Small intestine (tissue), 7 donors: ENCODE results near the gene TLX1. TPM values are rescaled to one million over a fixed set of nuclear protein-coding genes. Genes with fewer than 3 reads are reported as not detected.

Experiments
- DNase-seq, 2 donors: peaks; one replicate each; pipeline versions ENCODE4 v3.0.0 to v3.0.0-alpha.2; 2013
- FAIRE-seq: peaks from 2 replicates; lab custom pipeline; 2012; peaks lifted over from hg19 to GRCh38; lab: Jason Lieb, UNC
- H3K27ac ChIP-seq, 3 donors: one replicate each; pipeline ENCODE4 v1.5.1; 2013; ENCODE audit warnings: low read length in 2 of 3, mild to moderate bottlenecking in 2 of 3, control low read depth in 1 of 3, inconsistent platforms in 1 of 3, low read depth in 1 of 3, moderate library complexity in 1 of 3
- H3K27me3 ChIP-seq, 3 donors: one replicate each; pipeline ENCODE4 v1.6.1; 2013; ENCODE audit warnings: low read length in 3 of 3, inconsistent platforms in 1 of 3; ENCODE audit not compliant: control insufficient read depth in 3 of 3, insufficient read depth in 3 of 3
- H3K36me3 ChIP-seq, 3 donors: one replicate each; pipeline ENCODE4 v1.6.1; 2013; ENCODE audit warnings: low read length in 3 of 3, inconsistent platforms in 1 of 3, low read depth in 1 of 3, mild to moderate bottlenecking in 1 of 3, moderate library complexity in 1 of 3; ENCODE audit not compliant: control insufficient read depth in 3 of 3, insufficient read depth in 2 of 3
- H3K4me1 ChIP-seq, 3 donors: one replicate each; pipeline ENCODE4 v1.6.1; 2013; ENCODE audit warnings: low read length in 2 of 3, inconsistent platforms in 1 of 3, low read depth in 1 of 3, mild to moderate bottlenecking in 1 of 3, moderate library complexity in 1 of 3; ENCODE audit not compliant: control insufficient read depth in 3 of 3, insufficient read depth in 2 of 3
- H3K4me3 ChIP-seq, 3 donors: one replicate each; pipeline ENCODE4 v1.5.1; 2013; ENCODE audit warnings: low read length in 3 of 3, control low read depth in 1 of 3, inconsistent platforms in 1 of 3, low read depth in 1 of 3, mild to moderate bottlenecking in 1 of 3, moderate library complexity in 1 of 3
- H3K9me3 ChIP-seq, 2 donors: one replicate each; pipeline ENCODE4 v1.6.1; 2013; ENCODE audit warnings: low read depth in 1 of 2, low read length in 1 of 2; ENCODE audit not compliant: control insufficient read depth in 2 of 2, insufficient read depth in 1 of 2
- WGBS, 3 donors: extraction: QIAGEN DNeasy Blood & Tissue Kit; methylation state at CpG; one replicate each; pipeline ENCODE4 v1.1.7; 2013; 5-methylcytosine and 5-hydroxymethylcytosine counted together
- polyA plus RNA-seq, 4 donors: library from polyadenylated mRNA; stranded (reverse) in 3 of 4; unstranded in 1 of 4; fragments of 200-250 nt in 3 of 4; fragments of 120-200 nt in 1 of 4; gene quantifications; one replicate each; pipeline versions ENCODE4 v1.2.1 to v1.2.3, GENCODE V29; 2013
- donor health status: healthy with polysubstance abuse.
- donor health status: control.
- donor health status: control.
- donor health status: Bipolar disorder and iron deficiency.
- donor health status: healthy.

Gene TLX1
- polyA plus RNA-seq, 4 donors = 0.27 to 2.7 (median 1.2) TPM

DNA sequence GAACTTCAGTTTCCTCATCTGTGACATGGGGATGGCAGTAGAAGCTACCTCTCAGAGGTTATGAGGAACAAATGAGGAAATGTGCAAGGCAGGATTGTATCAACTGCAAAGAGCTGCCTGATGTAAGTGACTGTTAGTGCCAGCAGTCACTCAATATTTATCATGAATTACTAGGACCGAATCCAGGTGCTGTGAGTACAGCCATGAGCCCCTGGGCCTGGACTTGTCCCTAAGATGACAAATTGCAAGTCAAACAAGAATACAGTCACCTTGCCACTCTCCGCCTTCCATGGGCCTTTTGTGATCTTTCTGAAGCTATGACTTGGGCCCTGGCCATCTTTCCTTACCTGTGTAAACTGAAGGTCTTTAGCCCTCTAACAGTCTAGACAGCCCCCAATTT, 27.7 kb upstream of the TLX1 start:
- H3K36me3 ChIP-seq = no peaks in the 10 kb centered on the region
- WGBS, 3 donors = 53 to 74% (median 57%) methylated on average over 2 of the region's 2 CpGs
- DNase-seq (no peak), FAIRE-seq (no peak)
- no peaks in the 10 kb centered on the region for H3K9me3 ChIP-seq
- peaks cover 0 to 53% (median 18%) of the 10 kb centered on the region in 3 donors for H3K27me3 ChIP-seq
- no peak overlapping the region for H3K27ac ChIP-seq
- H3K4me3 ChIP-seq = no peak overlapping the region
- H3K4me1 ChIP-seq = no peaks in the 10 kb centered on the region

DNA sequence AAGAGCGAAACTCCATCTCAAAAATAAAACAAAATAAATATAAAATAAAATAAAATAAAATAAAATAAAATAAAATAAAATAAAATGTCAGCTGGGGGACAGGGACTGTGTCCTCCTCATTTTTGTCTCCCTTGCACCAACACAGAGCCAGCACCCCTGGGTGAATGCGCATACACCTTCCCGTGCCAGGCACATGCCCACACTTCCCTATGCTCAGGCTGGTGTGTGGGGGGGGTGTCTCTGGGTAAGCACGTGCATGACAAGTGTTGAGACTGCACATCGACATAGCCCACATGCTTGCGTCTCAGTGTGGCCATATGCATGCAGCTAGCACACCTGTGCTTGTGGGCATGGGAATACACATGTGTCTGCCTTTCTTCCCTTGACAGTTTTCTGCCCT, 24.7 kb upstream of the TLX1 start:
- H3K36me3 ChIP-seq = no peaks in the 10 kb centered on the region
- H3K9me3 ChIP-seq = no peaks in the 10 kb centered on the region
- H3K27me3 ChIP-seq = peaks cover 0 to 37% (median 5%) of the 10 kb centered on the region in 3 donors
- H3K27ac ChIP-seq = no peak overlapping the region
- no peaks in the 10 kb centered on the region for H3K4me1 ChIP-seq
- H3K4me3 ChIP-seq = no peak overlapping the region
- WGBS, 3 donors = 72 to 82% (median 73%) methylated on average over 6 of the region's 6 CpGs
- no peak for FAIRE-seq
- no peak for DNase-seq

DNA sequence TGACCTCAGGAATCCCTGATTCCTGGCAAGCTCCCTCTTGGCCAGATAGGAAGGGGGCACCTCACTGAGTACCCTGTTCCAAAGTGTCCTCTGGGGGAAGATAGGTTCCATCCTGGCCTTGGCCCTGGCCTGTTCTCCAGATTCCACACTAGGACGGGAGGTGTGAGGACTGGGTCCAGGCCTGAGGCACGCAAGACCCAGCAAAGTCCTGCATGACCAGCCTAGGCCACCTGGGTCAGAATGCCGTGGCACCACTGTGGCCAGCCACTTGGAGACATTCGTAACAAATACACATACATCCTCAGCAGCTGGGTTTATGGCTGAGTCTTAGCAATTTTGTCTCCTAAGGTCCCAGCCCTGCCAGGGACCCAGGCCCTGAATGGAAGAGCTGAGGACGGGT, 23.3 kb upstream of the TLX1 start:
- H3K36me3 ChIP-seq = no peaks in the 10 kb centered on the region
- no peak overlapping the region for H3K4me3 ChIP-seq
- DNase-seq (no peak), FAIRE-seq (no peak)
- H3K27ac ChIP-seq = no peak overlapping the region
- H3K4me1 ChIP-seq = no peaks in the 10 kb centered on the region
- no peaks in the 10 kb centered on the region for H3K9me3 ChIP-seq
- H3K27me3 ChIP-seq = peaks cover 0 to 24% (median 5%) of the 10 kb centered on the region in 3 donors
- WGBS, 3 donors = 87 to 92% (median 89%) methylated on average over 5 of the region's 5 CpGs

DNA sequence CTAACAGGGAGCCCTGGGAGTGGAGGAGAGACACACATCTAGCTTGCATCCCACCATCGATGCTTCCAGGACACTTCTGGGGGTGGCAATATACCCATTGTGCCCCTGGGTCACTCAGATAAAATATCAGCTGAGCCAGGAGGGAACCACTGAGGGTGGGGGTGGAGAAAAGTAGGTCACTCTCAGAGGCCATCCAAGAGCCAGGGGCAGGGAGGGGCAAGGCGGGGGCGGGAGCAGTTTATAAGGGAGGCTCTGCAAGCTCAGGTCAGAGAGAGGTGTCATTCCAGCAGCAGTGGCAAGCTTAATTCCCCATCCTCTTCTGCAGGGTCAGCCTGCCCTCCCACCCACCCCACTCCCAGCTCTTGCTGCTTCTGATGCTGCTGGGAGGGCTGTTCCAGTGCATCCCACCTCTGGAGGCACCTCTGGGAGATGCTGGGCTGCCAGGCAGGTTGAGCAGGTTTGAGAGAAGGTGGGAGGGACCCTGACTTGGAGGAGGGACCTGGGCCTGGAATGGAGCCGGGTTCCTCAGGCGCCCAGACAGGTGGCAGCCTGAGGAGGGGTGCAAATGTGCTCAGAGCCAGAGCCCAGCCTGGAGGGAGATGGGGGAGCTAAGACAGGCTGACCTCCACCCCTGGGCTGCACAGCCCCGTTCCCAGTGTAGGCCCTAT, 20.1 kb upstream of the TLX1 start:
- no peak overlapping the region for H3K4me3 ChIP-seq
- WGBS, 3 donors = 30 to 46% (median 38%) methylated on average over 6 of the region's 6 CpGs
- no peaks in the 10 kb centered on the region for H3K9me3 ChIP-seq
- FAIRE-seq (no peak), DNase-seq (no peak)
- H3K27ac ChIP-seq = no peak overlapping the region
- no peaks in the 10 kb centered on the region for H3K4me1 ChIP-seq
- peaks cover 0 to 19% (median 7%) of the 10 kb centered on the region in 3 donors for H3K27me3 ChIP-seq
- H3K36me3 ChIP-seq = no peaks in the 10 kb centered on the region

DNA sequence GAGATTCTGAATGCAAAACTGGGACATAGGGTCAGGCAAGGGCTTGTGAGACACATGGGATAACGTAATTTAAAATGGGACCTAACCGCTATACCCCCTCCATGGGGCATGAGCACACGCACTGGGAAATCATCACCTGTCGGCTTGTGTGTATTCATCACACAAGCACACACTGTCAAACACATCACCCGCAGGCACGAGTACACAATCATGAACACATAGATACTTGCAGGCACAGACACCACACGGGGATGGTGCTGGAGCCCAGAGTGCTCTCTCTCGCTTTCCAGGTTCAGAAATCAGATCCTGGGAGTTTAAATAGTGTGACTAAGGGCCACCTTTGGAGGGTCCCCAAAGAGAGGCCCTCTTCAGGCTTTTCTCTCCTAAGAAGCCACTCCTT, 19.6 kb upstream of the TLX1 start:
- 82 to 90% (median 84%) methylated on average over 8 of the region's 8 CpGs for WGBS, 3 donors
- peaks cover 0 to 22% (median 9%) of the 10 kb centered on the region in 3 donors for H3K27me3 ChIP-seq
- no peaks in the 10 kb centered on the region for H3K9me3 ChIP-seq
- no peak overlapping the region for H3K27ac ChIP-seq
- no peak overlapping the region for H3K4me3 ChIP-seq
- no peaks in the 10 kb centered on the region for H3K4me1 ChIP-seq
- no peaks in the 10 kb centered on the region for H3K36me3 ChIP-seq
- FAIRE-seq (no peak), DNase-seq (no peak)

DNA sequence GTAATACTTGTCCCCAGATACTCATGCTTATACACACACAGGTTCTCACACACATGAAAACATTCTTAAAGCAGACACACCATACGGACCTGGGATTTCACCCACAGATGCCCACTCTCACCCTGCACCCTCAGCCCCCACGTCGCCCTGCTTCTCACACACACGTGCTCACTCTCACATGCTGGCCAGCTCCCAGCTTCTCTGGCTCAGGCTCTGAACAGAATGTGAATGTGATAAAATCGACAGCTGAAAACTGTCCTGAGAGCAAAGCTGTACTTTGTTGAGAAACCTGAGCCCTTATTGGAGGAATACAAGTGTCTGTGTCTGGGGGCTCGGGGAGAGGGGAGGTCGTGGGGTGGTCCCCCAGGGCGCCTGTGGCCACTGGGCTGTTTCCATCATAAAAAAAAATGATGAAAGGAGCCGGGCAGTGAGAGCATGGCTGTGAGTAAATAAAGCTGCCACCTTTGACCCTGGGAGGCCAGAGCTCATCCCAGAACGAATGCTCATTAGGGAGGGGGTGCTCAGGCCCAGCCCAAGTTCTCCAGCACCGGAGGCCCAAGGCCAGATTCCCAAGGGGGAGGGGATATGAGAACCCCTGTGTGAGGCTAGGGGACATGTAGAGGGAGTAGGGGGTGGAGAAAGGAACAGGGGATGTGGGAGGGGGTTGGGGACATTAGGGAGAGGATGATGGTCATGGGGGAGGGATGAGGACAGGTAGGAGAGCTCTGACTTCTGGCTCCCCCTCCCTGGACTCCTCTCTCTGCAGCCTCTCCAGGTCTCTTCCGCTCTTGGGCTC, 18.1 kb upstream of the TLX1 start:
- WGBS, 3 donors = 10 to 17% (median 14%) methylated on average over 12 of the region's 12 CpGs
- no peaks in the 10 kb centered on the region for H3K36me3 ChIP-seq
- no peaks in the 10 kb centered on the region for H3K9me3 ChIP-seq
- H3K4me3 ChIP-seq = no peak overlapping the region
- DNase-seq = peak in 1 of 2 donors; percentile 35
- no peak overlapping the region for H3K27ac ChIP-seq
- peaks cover 0 to 19% (median 4%) of the 10 kb centered on the region in 3 donors for H3K27me3 ChIP-seq
- H3K4me1 ChIP-seq = no peaks in the 10 kb centered on the region
- FAIRE-seq = no peak

DNA sequence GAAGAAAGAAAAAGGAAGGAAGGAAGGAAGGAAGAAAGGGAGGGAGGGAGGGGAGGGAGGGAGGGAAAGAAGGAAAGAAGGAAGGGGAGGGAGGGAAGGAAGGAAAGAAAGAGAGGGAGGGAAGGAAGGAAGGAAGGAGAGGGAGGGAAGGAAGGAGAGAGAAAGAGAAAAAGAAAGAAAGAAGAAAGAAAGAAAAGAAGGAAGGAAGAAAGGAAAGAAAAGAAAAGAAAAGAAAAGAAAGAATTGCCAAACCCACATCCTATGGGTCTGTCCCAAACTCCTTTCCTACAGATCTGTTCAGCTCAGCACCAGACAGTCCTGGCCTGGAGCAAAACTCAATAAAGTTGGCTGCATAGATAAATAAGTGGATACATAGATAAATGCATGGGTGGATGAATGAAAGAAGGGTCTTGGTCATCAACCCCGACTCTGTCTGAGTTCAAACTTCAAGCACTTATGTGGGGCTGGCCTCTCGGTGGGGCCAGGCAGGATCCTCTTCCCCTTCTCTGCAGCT, 17.2 kb upstream of the TLX1 start:
- Histone ChIP-seq H3K27ac (no peak overlapping the region), H3K9me3 (no peaks in the 10 kb centered on the region), H3K4me1 (peaks cover 0 to 1% (median 0%) of the 10 kb centered on the region in 3 donors), H3K27me3 (peaks cover 0 to 16% (median 6%) of the 10 kb centered on the region in 3 donors), H3K36me3 (no peaks in the 10 kb centered on the region), H3K4me3 (no peak overlapping the region)
- FAIRE-seq = no peak
- 54 to 64% (median 64%) methylated on average over 2 of the region's 2 CpGs for WGBS, 3 donors
- DNase-seq = no peak

DNA sequence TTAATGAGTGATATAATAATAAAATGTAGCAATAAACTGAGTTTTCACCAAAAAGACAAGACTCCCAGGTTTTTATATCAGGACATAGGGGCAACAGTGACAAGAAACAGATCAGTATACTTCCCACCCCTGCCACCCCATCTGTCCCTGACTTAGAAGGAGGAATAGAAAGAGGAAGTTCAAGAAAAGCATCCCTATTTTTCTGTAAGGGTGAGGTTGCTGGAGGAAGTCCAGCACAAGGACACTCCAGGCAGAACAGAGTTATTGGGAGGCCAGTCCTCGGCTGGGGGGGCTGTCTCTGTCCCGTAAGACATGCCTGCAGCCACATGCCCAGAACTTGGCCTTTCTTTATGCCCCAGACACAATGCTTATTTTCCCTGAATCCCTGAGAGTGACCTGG, 16.5 kb upstream of the TLX1 start:
- WGBS, 3 donors = 50 to 69% (median 59%) methylated on average over 2 of the region's 2 CpGs
- H3K27me3 ChIP-seq = peaks cover 0 to 22% (median 7%) of the 10 kb centered on the region in 3 donors
- H3K27ac ChIP-seq = no peak overlapping the region
- H3K36me3 ChIP-seq = no peaks in the 10 kb centered on the region
- no peak for FAIRE-seq
- peaks cover 0 to 3% (median 0%) of the 10 kb centered on the region in 3 donors for H3K4me1 ChIP-seq
- no peak overlapping the region for H3K4me3 ChIP-seq
- no peaks in the 10 kb centered on the region for H3K9me3 ChIP-seq
- DNase-seq = no peak
